K562 (cell line): Measurements from ENCODE around the gene F12. TPM values are rescaled to one million over a fixed set of nuclear protein-coding genes. Genes with fewer than 3 reads are reported as not detected.

Experiments
- HSF4 ChIP-seq: fragments of 250-450 bp; sonication (Bioruptor Pico); IDR thresholded peaks from 2 replicates; pipeline ENCODE4 v2.1.2; 2022; ENCODE audit warnings: mild to moderate bottlenecking, moderate library complexity, borderline replicate concordance
- LEF1 ChIP-seq: fragments of 450-650 bp; IDR thresholded peaks from 2 replicates; pipeline ENCODE4 v1.6.1; 2016; ENCODE audit warnings: mild to moderate bottlenecking
- NBN ChIP-seq: fragments of 450-650 bp; IDR thresholded peaks from 2 replicates; pipeline ENCODE4 v1.6.1; 2016; ENCODE audit warnings: low read depth, mild to moderate bottlenecking
- PHB ChIP-seq: fragments of 250-450 bp; sonication (Bioruptor Pico); IDR thresholded peaks from 2 replicates; pipeline ENCODE4 v1.5.0; 2021
- PHF20 ChIP-seq: fragments of 450-650 bp; IDR thresholded peaks from 2 replicates; pipeline ENCODE4 v1.6.1; 2018; ENCODE audit not compliant: partially characterized antibody
- YY1 ChIP-seq, 3 experiments: IDR thresholded peaks; 2 replicates each; pipeline ENCODE4 v1.6.1; 2011; ENCODE audit warnings: low read length in 2 of 3, mild to moderate bottlenecking in 2 of 3, moderate library complexity in 2 of 3, borderline replicate concordance in 1 of 3, control low read depth in 1 of 3, low read depth in 1 of 3; ENCODE audit not compliant: insufficient read depth in 3 of 3, insufficient replicate concordance in 2 of 3, control insufficient read depth in 1 of 3, insufficient read length in 1 of 3; ENCODE audit errors: extremely low read depth in 1 of 3
- ZNF57 ChIP-seq: fragments of 450-650 bp; formaldehyde crosslinking; IDR thresholded peaks from 2 replicates; pipeline ENCODE4 v1.4.0; 2020; ENCODE audit warnings: mild to moderate bottlenecking, moderate library complexity
- ZNF583 ChIP-seq: fragments of 250-450 bp; sonication (Bioruptor Pico); IDR thresholded peaks from 2 replicates; pipeline ENCODE4 v1.4.0; 2020
- polyA plus RNA-seq, 8 experiments: library from polyadenylated mRNA; depleted of rRNA in 4 of 8; stranded (reverse) in 5 of 8; unstranded in 3 of 8; fragments of >200 nt; fragmentation: Nextera tagmentation in 2 of 8; fragmentation: Illumina TruSeq in 1 of 8; extraction: Ambion mirVana in 2 of 8; extraction: Trizol in 1 of 8; gene quantifications; 2 replicates each; pipeline versions ENCODE4 v1.2.1 to v1.2.3, GENCODE V29; 2011 to 2014; ENCODE audit warnings: inconsistent platforms in 1 of 8, missing spikeins in 1 of 8
- total RNA-seq, 7 experiments: library from RNA; depleted of rRNA in 6 of 7; stranded (reverse); fragments of >200 nt in 6 of 7; fragmentation: Illumina TruSeq in 2 of 7; extraction: Trizol in 2 of 7; gene quantifications; 2 replicates each; pipeline versions ENCODE4 v1.2.1 to v1.2.3, GENCODE V29; 2011 to 2021; ENCODE audit warnings: low replicate concordance in 1 of 7
- TF ChIP-seq, protein P1 (sequence below), 2 experiments: fragments of 450-650 bp; formaldehyde crosslinking in 1 of 2; IDR thresholded peaks; 2 replicates each; pipeline versions ENCODE4 v1.4.0 to v1.6.1; 2014 to 2020; ENCODE audit warnings: mild to moderate bottlenecking in 2 of 2, borderline replicate concordance in 1 of 2, low read depth in 1 of 2
- TF ChIP-seq, protein P2 (sequence below), 2 experiments: fragments of 450-650 bp; IDR thresholded peaks; 2 replicates each; pipeline ENCODE4 v1.6.1; 2018; ENCODE audit warnings: mild to moderate bottlenecking in 2 of 2, low read depth in 1 of 2; ENCODE audit not compliant: partially characterized antibody in 2 of 2
- TF ChIP-seq, protein P3 (sequence below), 3 experiments: IDR thresholded peaks in 2 of 3; conservative IDR thresholded peaks in 1 of 3; 2 replicates each; pipeline ENCODE4 v1.5.1; 2011 to 2012; ENCODE audit warnings: low read length in 3 of 3, mild to moderate bottlenecking in 3 of 3, control low read depth in 2 of 3, improper control_type of control experiment in 1 of 3, inconsistent platforms in 1 of 3, low read depth in 1 of 3, mixed read lengths in 1 of 3, moderate library complexity in 1 of 3; ENCODE audit not compliant: insufficient read depth in 2 of 3

Gene F12
- total and polyA plus RNA-seq, 9 of the 15 experiments (the other 6 are each of a cell fraction or from before 2014, with no cell fraction given): 0.59 to 18.3 (median 3.6) TPM

DNA sequence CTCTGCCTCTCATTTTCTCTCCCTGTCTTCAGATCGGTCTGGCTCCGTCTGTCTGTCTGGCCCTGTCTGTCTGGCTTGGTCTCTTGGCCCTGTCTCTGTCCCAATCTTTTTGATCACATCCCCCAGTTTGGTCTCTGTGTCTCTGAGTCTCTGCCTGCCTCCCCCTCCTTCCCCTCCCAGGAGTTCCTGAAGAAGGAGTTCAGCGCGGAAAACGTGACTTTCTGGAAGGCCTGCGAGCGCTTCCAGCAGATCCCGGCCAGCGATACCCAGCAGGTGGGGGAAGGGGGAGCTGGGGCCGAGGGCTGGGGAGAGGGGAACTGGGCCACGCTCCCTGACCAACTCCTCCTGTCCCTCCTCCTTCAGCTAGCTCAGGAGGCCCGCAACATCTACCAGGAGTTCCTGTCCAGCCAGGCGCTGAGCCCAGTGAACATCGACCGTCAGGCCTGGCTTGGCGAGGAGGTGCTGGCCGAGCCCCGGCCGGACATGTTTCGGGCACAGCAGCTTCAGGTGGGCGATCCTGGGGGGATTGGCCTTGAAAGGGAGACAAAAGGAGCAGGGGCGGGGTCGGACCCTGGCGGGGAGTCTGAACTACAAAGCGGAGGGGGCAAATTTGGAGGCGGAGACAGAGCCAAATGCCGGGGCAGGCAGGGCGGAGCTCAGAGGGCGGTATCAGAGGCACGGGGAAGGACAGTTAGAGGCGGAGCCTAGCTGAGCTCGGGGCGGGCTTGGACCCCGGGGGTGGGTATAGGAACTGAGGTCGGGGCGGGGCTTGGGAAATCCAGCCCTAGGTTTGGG is 42.6 kb downstream of the F12 start (continued):
- TF ChIP-seq NBN: peak; percentile 57; the same call in 1 of the 2 replicates
- TF ChIP-seq PHB: no peak
- TF ChIP-seq, protein P1, sequence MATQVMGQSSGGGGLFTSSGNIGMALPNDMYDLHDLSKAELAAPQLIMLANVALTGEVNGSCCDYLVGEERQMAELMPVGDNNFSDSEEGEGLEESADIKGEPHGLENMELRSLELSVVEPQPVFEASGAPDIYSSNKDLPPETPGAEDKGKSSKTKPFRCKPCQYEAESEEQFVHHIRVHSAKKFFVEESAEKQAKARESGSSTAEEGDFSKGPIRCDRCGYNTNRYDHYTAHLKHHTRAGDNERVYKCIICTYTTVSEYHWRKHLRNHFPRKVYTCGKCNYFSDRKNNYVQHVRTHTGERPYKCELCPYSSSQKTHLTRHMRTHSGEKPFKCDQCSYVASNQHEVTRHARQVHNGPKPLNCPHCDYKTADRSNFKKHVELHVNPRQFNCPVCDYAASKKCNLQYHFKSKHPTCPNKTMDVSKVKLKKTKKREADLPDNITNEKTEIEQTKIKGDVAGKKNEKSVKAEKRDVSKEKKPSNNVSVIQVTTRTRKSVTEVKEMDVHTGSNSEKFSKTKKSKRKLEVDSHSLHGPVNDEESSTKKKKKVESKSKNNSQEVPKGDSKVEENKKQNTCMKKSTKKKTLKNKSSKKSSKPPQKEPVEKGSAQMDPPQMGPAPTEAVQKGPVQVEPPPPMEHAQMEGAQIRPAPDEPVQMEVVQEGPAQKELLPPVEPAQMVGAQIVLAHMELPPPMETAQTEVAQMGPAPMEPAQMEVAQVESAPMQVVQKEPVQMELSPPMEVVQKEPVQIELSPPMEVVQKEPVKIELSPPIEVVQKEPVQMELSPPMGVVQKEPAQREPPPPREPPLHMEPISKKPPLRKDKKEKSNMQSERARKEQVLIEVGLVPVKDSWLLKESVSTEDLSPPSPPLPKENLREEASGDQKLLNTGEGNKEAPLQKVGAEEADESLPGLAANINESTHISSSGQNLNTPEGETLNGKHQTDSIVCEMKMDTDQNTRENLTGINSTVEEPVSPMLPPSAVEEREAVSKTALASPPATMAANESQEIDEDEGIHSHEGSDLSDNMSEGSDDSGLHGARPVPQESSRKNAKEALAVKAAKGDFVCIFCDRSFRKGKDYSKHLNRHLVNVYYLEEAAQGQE (IDR thresholded peaks at IDR 0.05; ENCODE audit: borderline replicate concordance): peak; percentile 48; the same call in 1 of the 2 replicates
- TF ChIP-seq, protein P1 (CRISPR knock-in tag; IDR thresholded peaks at IDR 0.05; ENCODE audit: low read depth): no peak
- TF ChIP-seq PHF20: peak; percentile 54
- no peak for TF ChIP-seq ZNF57
- no peak for TF ChIP-seq ZNF583 (CRISPR knock-in tag)
- TF ChIP-seq, protein P2, sequence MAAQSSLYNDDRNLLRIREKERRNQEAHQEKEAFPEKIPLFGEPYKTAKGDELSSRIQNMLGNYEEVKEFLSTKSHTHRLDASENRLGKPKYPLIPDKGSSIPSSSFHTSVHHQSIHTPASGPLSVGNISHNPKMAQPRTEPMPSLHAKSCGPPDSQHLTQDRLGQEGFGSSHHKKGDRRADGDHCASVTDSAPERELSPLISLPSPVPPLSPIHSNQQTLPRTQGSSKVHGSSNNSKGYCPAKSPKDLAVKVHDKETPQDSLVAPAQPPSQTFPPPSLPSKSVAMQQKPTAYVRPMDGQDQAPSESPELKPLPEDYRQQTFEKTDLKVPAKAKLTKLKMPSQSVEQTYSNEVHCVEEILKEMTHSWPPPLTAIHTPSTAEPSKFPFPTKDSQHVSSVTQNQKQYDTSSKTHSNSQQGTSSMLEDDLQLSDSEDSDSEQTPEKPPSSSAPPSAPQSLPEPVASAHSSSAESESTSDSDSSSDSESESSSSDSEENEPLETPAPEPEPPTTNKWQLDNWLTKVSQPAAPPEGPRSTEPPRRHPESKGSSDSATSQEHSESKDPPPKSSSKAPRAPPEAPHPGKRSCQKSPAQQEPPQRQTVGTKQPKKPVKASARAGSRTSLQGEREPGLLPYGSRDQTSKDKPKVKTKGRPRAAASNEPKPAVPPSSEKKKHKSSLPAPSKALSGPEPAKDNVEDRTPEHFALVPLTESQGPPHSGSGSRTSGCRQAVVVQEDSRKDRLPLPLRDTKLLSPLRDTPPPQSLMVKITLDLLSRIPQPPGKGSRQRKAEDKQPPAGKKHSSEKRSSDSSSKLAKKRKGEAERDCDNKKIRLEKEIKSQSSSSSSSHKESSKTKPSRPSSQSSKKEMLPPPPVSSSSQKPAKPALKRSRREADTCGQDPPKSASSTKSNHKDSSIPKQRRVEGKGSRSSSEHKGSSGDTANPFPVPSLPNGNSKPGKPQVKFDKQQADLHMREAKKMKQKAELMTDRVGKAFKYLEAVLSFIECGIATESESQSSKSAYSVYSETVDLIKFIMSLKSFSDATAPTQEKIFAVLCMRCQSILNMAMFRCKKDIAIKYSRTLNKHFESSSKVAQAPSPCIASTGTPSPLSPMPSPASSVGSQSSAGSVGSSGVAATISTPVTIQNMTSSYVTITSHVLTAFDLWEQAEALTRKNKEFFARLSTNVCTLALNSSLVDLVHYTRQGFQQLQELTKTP (IDR thresholded peaks at IDR 0.05; ENCODE audit: low read depth in 1 of 2, partially characterized antibody in 2 of 2): no peak
- no peak for TF ChIP-seq HSF4 (CRISPR knock-in tag)
- TF ChIP-seq, protein P3, sequence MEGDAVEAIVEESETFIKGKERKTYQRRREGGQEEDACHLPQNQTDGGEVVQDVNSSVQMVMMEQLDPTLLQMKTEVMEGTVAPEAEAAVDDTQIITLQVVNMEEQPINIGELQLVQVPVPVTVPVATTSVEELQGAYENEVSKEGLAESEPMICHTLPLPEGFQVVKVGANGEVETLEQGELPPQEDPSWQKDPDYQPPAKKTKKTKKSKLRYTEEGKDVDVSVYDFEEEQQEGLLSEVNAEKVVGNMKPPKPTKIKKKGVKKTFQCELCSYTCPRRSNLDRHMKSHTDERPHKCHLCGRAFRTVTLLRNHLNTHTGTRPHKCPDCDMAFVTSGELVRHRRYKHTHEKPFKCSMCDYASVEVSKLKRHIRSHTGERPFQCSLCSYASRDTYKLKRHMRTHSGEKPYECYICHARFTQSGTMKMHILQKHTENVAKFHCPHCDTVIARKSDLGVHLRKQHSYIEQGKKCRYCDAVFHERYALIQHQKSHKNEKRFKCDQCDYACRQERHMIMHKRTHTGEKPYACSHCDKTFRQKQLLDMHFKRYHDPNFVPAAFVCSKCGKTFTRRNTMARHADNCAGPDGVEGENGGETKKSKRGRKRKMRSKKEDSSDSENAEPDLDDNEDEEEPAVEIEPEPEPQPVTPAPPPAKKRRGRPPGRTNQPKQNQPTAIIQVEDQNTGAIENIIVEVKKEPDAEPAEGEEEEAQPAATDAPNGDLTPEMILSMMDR (IDR thresholded peaks at IDR 0.05 in 2 of 3, conservative IDR thresholded peaks at IDR 0.05 in 1 of 3; ENCODE audit: insufficient read depth in 2 of 3, low read depth in 1 of 3, low read length in 3 of 3): no peak
- TF ChIP-seq YY1 (IDR thresholded peaks at IDR 0.05; ENCODE audit: borderline replicate concordance in 1 of 3, control insufficient read depth in 1 of 3, extremely low read depth in 1 of 3, insufficient read depth in 3 of 3, insufficient read length in 1 of 3, insufficient replicate concordance in 2 of 3, low read depth in 1 of 3, low read length in 2 of 3): peak in 1 of 3 experiments; percentile 7
- peak; percentile 89 for TF ChIP-seq LEF1
